Midbrain (tissue), 1 donor: ENCODE measurements around the gene FAM78B.
A peak's percentile ranks its signal among the peaks of the same experiment; 100 is the strongest.

Experiments used
- DNase-seq: peaks from one replicate; lab custom pipeline; 2025; lab: John Stamatoyannopoulos, UW

FAM78B gene

GRCh38 chr1:166164995-166165660, 1.7 kb downstream of the FAM78B start:
- peak; percentile 15 for DNase-seq

- DNase-seq = no peak
These were observed 2.2 kb downstream of the FAM78B start for GRCh38 chr1:166164646-166164994.

- DNase-seq = no peak
These were observed 7.1 kb downstream of the FAM78B start for GRCh38 chr1:166159656-166160055.

- no peak for DNase-seq
These were observed 10.1 kb downstream of the FAM78B start for GRCh38 chr1:166156674-166157073.

GRCh38 chr1:166155108-166155507, 11.7 kb downstream of the FAM78B start:
- no peak for DNase-seq

GRCh38 chr1:166153525-166154314, 13.1 kb downstream of the FAM78B start:
- no peak for DNase-seq

- DNase-seq = no peak
These were observed 13.8 kb downstream of the FAM78B start for GRCh38 chr1:166152978-166153377.

- DNase-seq = no peak
These were observed 15.0 kb downstream of the FAM78B start for GRCh38 chr1:166151804-166152203.

GRCh38 chr1:166145499-166145898, 21.3 kb downstream of the FAM78B start:
- DNase-seq = no peak

GRCh38 chr1:166141969-166142368, 24.8 kb downstream of the FAM78B start:
- no peak for DNase-seq

- DNase-seq = no peak
These were observed 26.6 kb downstream of the FAM78B start for GRCh38 chr1:166140251-166140650.

GRCh38 chr1:166139735-166140134, 27.1 kb downstream of the FAM78B start:
- DNase-seq = no peak

GRCh38 chr1:166136699-166137401, 30.0 kb downstream of the FAM78B start:
- no peak for DNase-seq

GRCh38 chr1:166136222-166136621, 30.6 kb downstream of the FAM78B start:
- no peak for DNase-seq

- DNase-seq = no peak
These were observed 32.9 kb downstream of the FAM78B start for GRCh38 chr1:166133857-166134256.

GRCh38 chr1:166133276-166133841, 33.4 kb downstream of the FAM78B start:
- DNase-seq = no peak

- DNase-seq = no peak
These were observed 34.3 kb downstream of the FAM78B start for GRCh38 chr1:166132496-166132895.

GRCh38 chr1:166129006-166129405, 37.8 kb downstream of the FAM78B start:
- no peak for DNase-seq

GRCh38 chr1:166128195-166128594, 38.6 kb downstream of the FAM78B start:
- DNase-seq = no peak

- DNase-seq = no peak
These were observed 39.8 kb downstream of the FAM78B start for GRCh38 chr1:166127003-166127402.

- no peak for DNase-seq
These were observed 43.8 kb downstream of the FAM78B start for GRCh38 chr1:166122873-166123466.

- DNase-seq = no peak
These were observed 45.8 kb downstream of the FAM78B start for GRCh38 chr1:166121010-166121409.
